Spleen (tissue), 7 donors: ENCODE measurements around the gene SNRPF.

ENCODE experiments used
- POLR2A ChIP-seq, 3 donors: fragments of 450-650 bp; IDR thresholded peaks; one replicate each; pipeline ENCODE4 v1.5.1; 2017; ENCODE audit warnings: antibody characterized with exemption in 3 of 3, mild to moderate bottlenecking in 1 of 3
- POLR2AphosphoS5 ChIP-seq, 3 donors: sonication (generic); formaldehyde crosslinking; IDR thresholded peaks; one replicate each; pipeline ENCODE4 v1.5.1; 2017; ENCODE audit warnings: antibody characterized with exemption in 3 of 3
- TF ChIP-seq, protein P1 (sequence below), 11 experiments: fragments of 200-600 bp in 7 of 11; fragments of 450-650 bp in 4 of 11; sonication (generic) in 4 of 11; IDR thresholded peaks in 8 of 11; conservative IDR thresholded peaks in 3 of 11; 1 replicate in 7 of 11; 2 replicates in 4 of 11; pipeline versions ENCODE4 v1.4.0 to v1.8.0; 2016 to 2021; ENCODE audit warnings: antibody characterized with exemption in 11 of 11, inconsistent platforms in 4 of 11, mild to moderate bottlenecking in 1 of 11
- donor health status: DM: no; HTN: no; CAD: no; lungs with moderate emphysema.
- donor health status: DM: no; HTN: no; CAD: no.
- donor health status: DM: no; HTN: no; CAD: no.

DNA sequence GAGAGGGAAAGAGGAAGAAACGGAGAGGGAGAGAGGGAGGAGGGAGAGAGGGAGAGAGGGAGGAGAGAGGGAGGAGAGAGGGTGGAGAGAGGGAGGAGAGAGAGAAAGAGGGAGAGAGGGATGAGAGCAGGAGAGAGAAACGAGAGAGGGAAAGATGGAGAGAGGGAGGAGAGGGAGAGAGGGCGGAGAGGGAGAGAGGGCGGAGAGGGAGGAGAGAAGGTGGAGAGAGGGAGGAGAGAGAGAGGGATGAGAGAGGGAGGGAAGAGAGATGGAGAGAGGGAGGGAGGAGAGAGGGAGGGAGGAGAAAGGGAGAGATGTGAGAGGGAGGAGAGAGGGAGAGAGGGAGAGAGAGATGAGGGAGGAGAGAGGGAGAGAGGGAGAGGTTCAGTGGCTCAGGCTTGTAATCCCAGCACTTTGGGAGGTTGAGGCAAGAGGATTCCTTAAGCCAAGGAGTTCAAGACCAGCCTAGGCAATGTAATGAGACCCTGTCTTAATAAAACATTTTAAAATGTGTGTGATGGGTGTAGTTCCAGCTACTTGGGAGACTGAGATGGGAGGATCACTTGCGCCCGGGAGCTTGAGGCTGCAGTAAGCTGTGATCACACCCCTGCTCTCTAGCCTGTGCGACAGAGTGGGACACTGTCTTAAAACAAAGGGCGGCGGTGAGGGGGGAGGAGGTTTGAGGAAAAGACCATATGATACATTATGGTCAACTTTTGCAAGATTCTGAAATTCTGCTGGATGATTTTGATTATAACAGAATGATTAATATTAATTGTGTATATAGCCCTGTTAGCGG lies 21.3 kb upstream of the SNRPF start:
- TF ChIP-seq, protein P1, sequence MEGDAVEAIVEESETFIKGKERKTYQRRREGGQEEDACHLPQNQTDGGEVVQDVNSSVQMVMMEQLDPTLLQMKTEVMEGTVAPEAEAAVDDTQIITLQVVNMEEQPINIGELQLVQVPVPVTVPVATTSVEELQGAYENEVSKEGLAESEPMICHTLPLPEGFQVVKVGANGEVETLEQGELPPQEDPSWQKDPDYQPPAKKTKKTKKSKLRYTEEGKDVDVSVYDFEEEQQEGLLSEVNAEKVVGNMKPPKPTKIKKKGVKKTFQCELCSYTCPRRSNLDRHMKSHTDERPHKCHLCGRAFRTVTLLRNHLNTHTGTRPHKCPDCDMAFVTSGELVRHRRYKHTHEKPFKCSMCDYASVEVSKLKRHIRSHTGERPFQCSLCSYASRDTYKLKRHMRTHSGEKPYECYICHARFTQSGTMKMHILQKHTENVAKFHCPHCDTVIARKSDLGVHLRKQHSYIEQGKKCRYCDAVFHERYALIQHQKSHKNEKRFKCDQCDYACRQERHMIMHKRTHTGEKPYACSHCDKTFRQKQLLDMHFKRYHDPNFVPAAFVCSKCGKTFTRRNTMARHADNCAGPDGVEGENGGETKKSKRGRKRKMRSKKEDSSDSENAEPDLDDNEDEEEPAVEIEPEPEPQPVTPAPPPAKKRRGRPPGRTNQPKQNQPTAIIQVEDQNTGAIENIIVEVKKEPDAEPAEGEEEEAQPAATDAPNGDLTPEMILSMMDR (IDR thresholded peaks at IDR 0.05 in 8 of 11, conservative IDR thresholded peaks at IDR 0.05 in 3 of 11), result no peak
- TF ChIP-seq POLR2A (IDR thresholded peaks at IDR 0.05) (no peak), POLR2AphosphoS5 (IDR thresholded peaks at IDR 0.05) (no peak)
